GM18499 (cell line): ENCODE results near the gene GIPC2.
"Not testable (repeated sequence)": the region's sequence is repeated elsewhere in the genome, so short reads cannot be mapped to it uniquely, and the experiment has no call there.

Experiments used
- ATAC-seq: cut with Tn5 transposase; IDR thresholded peaks from one replicate; pipeline ENCODE4 v1.9.1; 2021; ENCODE audit warnings: moderate number of reproducible peaks; ENCODE audit not compliant: insufficient read depth, unreplicated experiment

Gene GIPC2

DNA sequence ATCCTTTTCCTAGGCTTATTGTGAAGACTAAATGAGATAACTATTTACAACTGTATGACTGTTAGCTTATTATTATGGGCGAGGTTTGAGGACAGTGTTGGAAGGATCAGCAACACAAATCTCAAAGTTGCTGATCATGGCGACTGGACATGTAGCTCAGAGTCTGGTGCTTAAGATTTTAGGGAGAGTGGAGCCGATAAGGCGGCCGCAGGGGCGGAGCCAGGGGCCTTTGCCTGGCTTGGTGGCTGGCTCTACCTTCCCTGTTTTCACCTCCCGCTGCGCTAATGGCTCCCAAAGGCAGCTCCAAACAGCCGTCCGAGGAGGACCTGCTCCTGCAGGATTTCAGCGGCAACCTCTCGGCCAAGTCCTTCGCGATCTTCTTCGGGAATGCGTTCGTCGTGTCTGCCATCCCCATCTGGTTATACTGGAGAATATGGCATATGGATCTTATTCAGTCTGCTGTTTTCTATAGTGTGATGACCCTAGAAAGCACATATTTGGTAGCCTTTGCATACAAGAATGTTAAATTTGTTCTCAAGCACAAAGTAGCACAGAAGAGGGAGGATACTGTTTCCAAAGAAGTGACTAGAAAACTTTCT is 45.5 kb downstream of the GIPC2 start:
- ATAC-seq = no peak

DNA sequence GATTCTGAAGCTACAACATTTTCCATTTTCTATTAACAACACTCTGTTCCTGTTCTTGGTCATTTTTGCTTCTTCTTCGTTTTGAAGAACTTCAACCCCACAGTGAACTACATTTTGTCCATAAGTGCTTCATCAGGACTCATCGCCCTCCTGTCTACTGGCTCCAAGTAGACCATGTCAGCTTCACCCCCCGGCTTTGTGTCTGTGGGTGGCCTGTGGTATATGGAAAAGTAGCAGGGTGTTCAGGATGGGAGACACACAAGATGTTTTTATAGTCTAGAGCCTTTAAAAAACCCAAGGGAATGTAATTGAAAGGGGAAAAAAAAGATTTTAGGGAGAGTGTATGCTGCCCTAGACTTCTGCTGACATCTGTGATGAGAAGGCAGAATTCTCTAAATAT is 46.1 kb downstream of the GIPC2 start:
- ATAC-seq = no peak

DNA sequence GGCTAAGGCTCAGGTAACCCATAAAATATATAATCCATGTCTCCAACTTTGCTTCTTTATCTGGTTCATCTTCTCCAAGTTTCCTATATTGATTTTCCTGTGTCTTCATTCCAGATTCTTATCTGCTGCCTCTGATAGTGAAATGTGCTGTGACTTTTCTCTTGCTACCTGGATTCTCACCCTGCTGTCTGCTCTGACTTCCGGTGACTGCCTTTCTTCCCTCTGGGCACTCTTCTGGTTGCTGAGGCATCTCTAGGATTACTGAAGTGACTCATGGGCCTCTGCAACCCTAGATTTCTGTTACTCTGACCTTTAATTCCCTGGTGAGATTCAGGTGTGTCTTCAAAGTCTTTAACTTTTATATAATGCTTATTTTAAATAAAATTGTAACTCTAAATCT is 46.9 kb downstream of the GIPC2 start:
- no peak for ATAC-seq

DNA sequence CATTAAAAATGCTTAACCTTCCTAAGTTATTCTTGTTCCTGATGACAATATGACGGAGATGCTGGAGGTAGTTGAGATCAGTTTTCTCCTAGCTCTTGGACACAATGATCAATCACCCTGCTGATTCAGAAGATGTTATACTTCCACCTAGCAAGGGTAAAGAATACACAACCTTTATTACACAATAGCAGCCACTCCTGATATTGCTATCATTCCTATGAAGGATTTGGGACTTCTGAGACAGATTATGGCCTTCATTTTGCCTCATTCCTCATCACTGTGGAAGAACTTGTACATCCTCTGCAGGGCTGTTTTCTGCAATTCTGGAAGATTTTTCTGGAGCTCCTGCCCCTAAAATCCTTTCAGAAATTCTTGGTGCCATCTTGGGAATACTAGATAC is 47.8 kb downstream of the GIPC2 start:
- no peak for ATAC-seq

DNA sequence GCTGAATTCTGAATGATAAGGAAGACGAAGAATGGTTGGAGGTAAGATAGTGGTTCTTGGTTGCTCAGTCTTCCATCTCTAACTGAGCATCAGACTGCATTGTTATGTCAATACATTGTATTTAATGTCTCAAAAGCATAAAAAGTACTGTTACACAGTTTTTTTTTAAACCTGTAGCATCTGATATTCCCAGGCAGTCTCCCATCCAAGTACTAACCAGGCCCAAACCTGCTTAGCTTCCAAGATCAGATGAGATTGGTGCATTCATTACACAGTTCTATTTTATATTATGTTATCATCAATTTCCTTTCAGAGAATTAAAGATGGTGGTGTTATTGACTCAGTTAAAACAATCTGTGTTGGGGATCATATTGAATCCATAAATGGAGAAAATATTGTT is 48.9 kb downstream of the GIPC2 start:
- ATAC-seq = no peak

DNA sequence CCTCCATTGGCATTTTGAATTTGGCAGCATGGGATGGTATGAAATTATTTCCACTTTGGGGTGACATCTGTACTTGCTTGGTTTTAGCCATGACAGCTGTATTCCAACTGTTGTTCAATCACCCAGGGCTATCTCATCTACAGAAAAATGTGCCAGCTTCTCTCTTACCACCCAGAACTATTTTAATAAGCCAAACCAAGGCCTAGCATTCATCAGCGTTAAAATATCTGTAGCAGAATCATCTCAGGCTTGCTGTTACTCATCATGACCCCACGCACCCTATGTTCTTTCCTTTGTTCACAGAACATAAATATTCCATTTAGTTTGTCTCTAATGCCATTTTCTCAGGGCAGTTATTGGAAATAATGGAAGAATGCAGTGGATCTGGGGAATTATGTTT is 49.8 kb downstream of the GIPC2 start:
- ATAC-seq = no peak

DNA sequence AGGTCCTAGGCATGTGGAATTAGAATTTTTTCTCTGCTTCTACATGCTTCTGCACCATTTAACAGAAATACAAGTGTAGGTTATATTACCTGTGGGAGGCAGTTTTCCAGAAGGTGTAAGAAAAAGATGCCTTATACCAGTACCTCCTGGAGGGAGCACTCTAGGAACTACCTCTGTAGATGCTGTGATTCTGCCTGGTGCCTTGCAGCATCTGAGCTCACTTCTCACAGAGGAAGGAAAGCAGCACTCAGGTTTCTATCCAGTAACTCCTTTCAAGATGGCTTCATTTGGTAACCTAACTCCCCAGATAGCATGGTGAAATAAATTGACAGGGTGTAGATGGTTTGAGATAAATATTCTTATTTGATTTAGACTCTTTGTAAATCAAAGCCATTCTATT is 50.3 kb downstream of the GIPC2 start:
- no peak for ATAC-seq

DNA sequence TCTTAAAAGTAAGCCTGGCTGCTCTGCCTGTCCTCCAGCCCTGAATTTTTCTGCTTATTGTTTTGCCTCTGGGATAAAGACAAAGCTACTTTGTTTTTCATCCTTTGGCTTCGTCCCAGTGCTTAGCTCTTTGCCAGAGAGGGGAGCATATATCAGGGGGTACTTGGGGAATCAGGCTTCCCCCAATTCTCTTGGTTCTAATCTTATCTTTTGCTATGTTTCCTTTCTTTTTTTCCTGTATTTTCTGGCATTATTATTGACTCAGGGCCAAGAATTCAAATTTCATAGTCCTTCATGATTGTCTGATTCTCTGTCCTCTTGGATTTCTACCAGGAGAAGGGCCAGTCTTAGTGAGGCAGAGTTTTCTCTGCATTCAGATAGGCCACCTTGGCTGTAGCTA is 51.2 kb downstream of the GIPC2 start:
- ATAC-seq = no peak

DNA sequence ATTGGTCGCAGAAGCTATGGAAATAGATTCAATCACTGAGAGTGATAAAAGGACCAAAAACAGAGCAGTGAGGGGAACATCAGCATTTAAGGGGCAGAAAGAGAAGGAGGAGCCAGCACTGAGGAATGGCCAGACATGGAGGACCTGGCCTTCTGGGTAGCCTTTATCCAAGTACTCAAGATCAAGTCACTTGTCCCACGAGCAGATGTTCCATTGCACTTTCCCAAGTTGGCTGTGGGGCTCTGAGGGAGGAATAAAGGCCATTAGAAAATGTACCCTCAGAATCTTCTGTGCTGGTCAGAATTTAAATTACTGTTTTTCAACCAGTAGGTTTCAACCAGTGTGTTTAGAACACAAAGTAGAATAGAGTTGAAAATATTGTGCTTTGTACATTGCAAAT is 55.3 kb downstream of the GIPC2 start:
- no peak for ATAC-seq

DNA sequence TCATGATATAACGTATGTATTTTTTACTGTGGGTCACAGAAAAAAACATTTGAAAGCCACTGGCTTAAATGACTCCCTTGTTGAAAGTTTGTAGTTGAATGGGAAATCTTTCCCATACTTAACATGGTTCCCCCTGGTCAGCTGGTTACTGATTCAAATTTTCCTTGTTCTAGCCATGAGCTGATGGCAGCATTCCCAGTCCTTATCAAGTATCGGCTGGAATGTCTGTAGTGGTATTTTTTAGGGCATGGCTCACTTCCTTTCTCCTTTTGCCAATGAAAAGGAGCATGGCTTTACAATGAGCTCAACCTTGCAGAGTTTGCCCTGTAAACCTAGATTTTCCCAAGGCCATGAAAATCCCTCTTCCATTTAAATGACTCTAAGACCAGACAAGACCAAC is 55.7 kb downstream of the GIPC2 start:
- ATAC-seq = no peak

DNA sequence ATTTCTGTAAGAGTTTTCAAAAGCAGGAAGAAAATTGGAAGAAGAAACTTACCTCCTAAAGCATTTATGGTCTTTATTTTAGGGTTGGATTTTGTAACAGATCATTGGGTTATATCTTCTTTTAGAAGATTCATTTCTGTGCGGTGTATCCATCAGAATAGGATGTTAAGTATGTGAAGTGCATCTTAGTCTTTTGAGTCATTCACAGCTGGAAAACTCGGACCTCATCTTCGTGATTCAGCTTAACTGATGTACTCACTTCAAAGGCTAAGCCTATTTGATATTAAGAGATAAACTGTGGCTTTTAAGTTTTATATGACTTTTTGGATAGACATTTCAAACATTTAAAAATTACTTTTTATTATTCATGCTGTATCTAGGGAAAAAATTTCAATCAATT is 56.3 kb downstream of the GIPC2 start:
- ATAC-seq = no peak

DNA sequence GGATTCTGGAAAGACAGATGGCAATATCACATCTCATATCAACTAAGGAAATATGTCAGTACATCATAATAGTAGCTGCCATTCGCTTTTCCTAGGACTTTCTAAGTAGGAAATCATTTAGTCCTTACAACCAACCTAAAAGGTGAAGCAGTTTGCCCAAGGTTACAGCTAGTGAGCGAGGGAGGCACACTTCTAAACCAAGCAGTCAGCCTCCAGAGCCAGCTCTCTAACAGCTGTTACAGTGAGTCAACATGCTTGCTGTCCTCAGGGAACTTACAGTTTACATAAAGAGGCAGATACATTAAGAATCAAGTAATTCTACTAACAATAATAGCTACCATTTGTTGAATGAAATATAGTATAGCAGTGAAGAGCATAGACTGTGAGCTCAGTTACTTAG is 57.1 kb downstream of the GIPC2 start:
- ATAC-seq = no peak

DNA sequence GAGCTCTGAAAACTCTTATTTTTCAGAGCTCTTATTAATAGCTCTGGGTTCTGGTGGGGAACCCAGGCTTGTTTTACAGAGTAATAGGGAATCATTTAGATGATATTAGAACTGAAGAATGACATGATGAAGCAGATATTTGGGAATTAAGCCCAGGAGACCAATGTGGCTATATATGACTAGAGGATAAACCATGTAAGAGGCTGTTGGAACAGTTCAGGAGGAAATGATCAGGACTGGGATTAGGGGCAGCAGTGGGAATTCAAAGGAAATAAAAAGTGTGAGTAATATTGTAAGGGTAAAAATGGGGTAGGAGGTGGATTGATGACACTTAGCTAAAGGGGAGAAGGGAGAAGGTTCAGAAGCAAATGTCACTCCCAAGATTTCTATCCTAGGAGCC is 58.6 kb downstream of the GIPC2 start:
- no peak for ATAC-seq

DNA sequence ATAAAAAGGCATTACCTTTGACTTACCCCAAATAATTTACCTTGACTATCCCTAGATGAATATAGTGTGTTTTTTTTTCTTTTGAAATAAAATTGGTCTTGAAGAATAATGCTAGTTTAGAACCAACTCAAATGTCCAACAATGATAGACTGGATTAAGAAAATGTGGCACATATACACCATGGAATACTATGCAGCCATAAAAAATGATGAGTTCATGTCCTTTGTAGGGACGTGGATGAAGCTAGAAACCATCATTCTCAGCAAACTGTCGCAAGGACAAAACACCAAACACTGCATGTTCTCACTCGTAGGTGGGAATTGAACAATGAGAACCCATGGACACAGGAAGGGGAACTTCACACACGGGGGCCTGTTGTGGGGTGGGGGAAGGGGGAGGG is 63.9 kb downstream of the GIPC2 start:
- not testable (repeated sequence) for ATAC-seq

DNA sequence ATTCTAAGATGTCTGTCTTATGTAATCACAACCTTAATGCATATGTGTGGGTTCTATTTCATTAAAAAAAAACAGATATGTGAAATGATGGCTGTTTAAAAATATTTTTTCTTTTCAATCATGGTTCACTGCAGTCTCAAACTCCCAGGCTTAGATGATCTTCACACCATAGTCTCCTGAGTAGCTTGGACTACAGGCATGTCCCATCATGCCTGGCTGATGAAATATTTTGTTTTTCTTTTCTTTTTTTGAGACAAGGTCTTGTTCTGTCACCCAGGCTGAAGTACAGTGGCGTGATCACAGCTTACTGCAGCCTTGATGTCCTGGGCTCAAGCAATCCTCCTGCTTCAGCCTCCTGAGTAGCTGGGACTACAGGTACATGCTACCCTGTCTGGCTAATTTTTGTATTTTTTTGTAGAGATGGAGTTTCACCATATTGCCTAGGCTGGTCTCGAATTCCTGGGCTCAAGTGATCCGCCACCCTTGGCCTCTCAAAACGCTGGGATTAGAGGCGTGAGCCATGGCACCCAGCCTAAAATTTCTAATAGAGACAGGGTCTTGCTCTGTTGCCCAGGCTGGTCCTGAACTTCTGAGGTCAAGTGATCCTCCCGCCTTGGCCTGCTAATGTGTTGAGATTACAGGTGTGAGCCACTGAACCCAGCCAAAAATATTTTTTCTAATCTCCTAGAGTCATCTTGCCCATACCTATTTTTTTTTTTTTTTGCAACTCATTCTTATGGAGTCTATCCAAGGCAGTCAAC is 67.6 kb downstream of the GIPC2 start:
- no peak for ATAC-seq

DNA sequence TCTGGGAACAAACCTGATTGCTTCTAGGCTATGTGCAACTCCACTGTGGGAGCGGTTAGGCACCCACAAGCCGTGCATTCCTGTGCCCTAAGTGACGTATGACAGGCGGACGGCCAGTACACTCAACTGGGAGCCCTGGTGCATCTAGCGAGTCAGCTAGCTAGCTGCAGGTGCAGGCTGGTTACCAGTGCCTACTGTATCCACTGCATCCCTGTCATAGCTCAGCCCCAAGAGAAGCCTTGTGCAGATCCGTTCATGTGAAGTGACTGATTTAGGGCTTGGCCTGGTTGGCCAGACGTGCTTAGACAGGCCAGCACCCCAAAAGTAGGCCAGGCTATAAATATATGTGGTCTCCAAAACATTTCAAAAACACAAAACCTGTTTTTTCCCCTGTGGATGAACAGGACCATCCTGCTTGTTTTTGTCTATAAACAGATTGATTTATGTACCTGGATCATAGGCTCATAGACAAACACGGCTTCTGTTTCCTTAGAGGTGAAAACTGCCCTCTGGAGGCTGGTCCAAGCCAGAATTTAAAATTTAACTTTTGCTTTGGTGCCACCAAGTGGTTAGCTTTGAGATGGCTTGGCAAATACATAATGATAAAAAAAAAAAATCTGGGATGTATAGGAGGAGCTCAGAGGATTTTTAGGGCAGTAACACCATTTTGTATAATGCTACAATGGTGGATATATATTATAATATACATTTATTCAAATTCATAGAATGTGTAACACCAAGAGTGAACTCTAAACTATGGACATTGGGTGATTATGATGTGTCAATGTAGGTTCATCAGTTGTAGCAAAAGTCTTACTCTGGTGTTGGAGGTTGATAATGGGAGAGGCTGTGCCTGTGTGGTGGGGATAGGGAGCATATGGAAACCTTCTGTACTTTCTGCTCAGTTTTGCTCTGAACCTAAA is 68.5 kb downstream of the GIPC2 start:
- peak; percentile 78 for ATAC-seq

DNA sequence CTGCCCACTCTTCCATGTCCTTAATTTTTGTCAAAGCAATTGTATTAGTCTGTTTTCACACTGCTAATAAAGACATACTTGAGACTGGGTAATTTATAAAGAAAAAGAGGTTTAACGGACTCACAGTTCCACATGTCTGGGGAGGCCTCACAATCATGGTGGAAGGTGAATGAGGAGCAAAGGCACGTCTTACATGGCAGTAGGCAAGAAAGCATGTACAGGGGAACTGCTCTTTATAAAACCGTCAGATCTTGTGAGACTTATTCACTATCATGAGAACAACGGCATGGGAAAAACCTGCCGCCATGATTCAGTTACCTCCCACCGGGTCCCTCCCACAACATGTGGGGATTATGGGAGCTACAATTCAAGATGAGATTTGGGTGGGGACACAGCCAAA is 74.7 kb downstream of the GIPC2 start:
- not testable (repeated sequence) for ATAC-seq

DNA sequence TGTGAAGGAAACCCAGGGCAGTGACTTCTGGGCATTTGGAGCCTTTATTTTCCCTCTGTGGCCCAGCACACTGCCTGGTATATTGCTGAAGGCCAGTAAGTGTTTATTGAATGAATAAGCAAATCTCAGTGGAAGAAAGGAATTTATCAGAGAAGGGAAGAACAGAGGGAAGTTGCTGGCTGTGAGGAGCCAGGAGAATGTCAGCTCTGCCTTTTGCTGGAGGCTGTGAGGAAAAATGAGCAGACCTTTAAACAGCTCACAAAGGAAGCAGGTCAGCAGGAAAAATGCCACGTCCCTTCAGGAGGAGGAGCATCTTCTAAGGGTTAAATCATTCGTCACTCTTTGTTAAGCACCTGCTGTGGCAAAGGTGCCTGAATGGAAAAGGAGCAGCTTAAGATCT is 75.9 kb downstream of the GIPC2 start:
- ATAC-seq = no peak

DNA sequence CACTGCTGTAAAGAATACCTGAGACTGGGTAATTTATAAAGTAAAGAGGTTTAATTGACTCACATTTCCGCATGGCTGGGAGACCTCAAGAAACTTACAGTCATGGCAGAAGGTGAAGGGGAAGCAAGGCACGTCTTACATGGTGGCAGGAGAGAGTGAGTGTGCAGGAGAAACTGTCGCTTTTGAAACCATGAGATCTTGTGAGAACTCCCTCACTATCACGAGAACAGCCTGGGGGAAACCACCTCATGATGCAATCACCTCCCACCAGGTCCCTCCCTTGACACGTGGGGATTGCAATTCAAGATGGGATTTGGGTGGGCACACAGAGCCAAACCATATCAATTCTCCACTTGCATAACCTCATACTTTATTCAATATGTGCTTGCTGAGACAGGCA is 76.6 kb downstream of the GIPC2 start:
- no peak for ATAC-seq

DNA sequence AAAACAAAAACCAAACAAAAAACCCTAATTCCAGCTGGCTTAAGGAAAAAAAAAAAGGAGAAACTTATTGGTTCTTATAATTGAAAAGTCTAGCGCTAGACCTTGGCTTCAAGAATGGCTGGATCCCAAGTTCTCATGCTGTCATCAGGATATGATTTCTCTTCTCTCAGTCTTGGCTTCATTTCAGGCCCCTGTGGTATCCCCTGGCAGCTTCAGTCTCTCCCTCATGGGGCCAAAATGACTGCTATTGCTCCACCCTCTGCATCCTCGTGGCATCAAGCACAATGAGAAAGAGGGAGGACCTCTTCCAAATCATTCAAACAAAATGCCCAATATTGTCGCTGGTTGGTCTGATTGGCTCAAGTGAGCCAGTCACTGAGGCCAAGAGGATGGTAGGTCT is 80.7 kb downstream of the GIPC2 start:
- ATAC-seq = no peak
